ENCODE results near the gene LHFPL3.

DNA sequence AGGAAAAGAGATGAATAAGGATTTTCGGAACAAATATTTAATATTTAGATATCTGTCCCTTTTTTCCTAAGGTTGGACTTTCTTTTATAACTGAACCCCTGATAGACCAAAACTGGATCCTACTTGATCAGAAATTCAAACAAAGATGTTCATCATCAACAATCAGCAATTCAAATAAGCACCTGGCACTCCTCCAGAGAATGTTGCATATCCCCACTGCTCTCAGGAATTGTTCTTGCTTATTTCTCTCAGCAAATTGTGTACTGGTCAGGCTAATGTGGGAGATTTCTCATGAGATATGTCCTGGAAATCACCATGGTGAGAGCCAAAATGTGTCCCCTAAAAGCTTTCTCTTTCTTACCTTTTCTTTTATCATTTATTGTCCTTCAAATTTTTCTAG lies 40.3 kb upstream of the LHFPL3 start:
- TF ChIP-seq SP1 (CRISPR knock-in tag; IDR thresholded peaks at IDR 0.05) = no peak
- no peak for TF ChIP-seq CHD1 (IDR thresholded peaks at IDR 0.05; ENCODE audit: low read length)
- TF ChIP-seq POLR2A (conservative IDR thresholded peaks at IDR 0.05) = no peak
- no peak for TF ChIP-seq ZC3H11A (IDR thresholded peaks at IDR 0.05; ENCODE audit: low read depth, low read length)
- no peak for TF ChIP-seq SRF (CRISPR knock-in tag; IDR thresholded peaks at IDR 0.05)
- no peak for TF ChIP-seq CTCF (IDR thresholded peaks at IDR 0.05 in 2 of 3, conservative IDR thresholded peaks at IDR 0.05 in 1 of 3; ENCODE audit: insufficient read depth in 2 of 3, low read depth in 1 of 3, low read length in 3 of 3)
- TF ChIP-seq ZNF232 (CRISPR knock-in tag; IDR thresholded peaks at IDR 0.05) = no peak
- TF ChIP-seq HIVEP1 (CRISPR knock-in tag; IDR thresholded peaks at IDR 0.05) = no peak
- TF ChIP-seq ARID3A (IDR thresholded peaks at IDR 0.05; ENCODE audit: borderline replicate concordance, low read depth, low read length) = no peak
- TF ChIP-seq C11orf30 (IDR thresholded peaks at IDR 0.05; ENCODE audit: low read depth) = no peak
- TF ChIP-seq SUPT5H (IDR thresholded peaks at IDR 0.05) = no peak
- no peak for TF ChIP-seq GATA2 (CRISPR knock-in tag; IDR thresholded peaks at IDR 0.05)
- TF ChIP-seq THRAP3 (IDR thresholded peaks at IDR 0.05; ENCODE audit: borderline replicate concordance) = no peak

Data from K562 (cell line).